Calu3 (cell line): ENCODE measurements around the gene CEP78. TPM values are rescaled to one million over a fixed set of nuclear protein-coding genes. Genes with fewer than 3 reads are reported as not detected.

Source experiments
- BruUV-seq: library from RNA; stranded (reverse); fragments of 400-500 nt; replicated peaks from 2 replicates; lab custom pipeline; 2021; lab: Mats Ljungman, UMichigan
- CTCF ChIA-PET: fragments of 300-600 bp; sonication (Branson Sonifier 250); formaldehyde crosslinking; loops from one replicate; lab custom pipeline; 2022; ENCODE audit warnings: antibody characterized with exemption; lab: Charles Lee
- DNase-seq: peaks from one replicate; pipeline ENCODE4 v3.0.0; 2022
- H3K27ac Mint-ChIP-seq: one replicate; pipeline ENCODE4 v1.8.0; 2022; ENCODE audit warnings: mixed read lengths; ENCODE audit not compliant: unreplicated experiment
- H3K27me3 Mint-ChIP-seq: one replicate; pipeline ENCODE4 v1.8.0; 2022; ENCODE audit warnings: mixed read lengths; ENCODE audit not compliant: unreplicated experiment
- H3K36me3 Mint-ChIP-seq: one replicate; pipeline ENCODE4 v1.8.0; 2022; ENCODE audit warnings: mild to moderate bottlenecking, moderate library complexity, mixed read lengths; ENCODE audit not compliant: insufficient read depth, unreplicated experiment
- H3K4me1 Mint-ChIP-seq: one replicate; pipeline ENCODE4 v1.8.0; 2022; ENCODE audit warnings: mild to moderate bottlenecking, low read depth, mixed read lengths; ENCODE audit not compliant: unreplicated experiment
- H3K4me3 Mint-ChIP-seq: one replicate; pipeline ENCODE4 v1.8.0; 2022; ENCODE audit warnings: mild to moderate bottlenecking, low read depth, moderate library complexity, mixed read lengths; ENCODE audit not compliant: unreplicated experiment
- H3K9me3 Mint-ChIP-seq: one replicate; pipeline ENCODE4 v1.8.0; 2022; ENCODE audit warnings: low read depth, mixed read lengths; ENCODE audit not compliant: unreplicated experiment
- intact Hi-C: fragments of 100-400 bp; cut with micrococcal nuclease; formaldehyde crosslinking; loops from one replicate; pipeline ENCODE4 v1.10.0; 2022; ENCODE audit not compliant: unreplicated experiment
- total RNA-seq: library from RNA; stranded (reverse); gene quantifications from 2 replicates; pipeline ENCODE4 v1.2.3, GENCODE V29; 2022
- TF ChIP-seq, protein P1 (sequence below): fragments of 200-600 bp; IDR thresholded peaks from one replicate; pipeline ENCODE4 v1.8.0; 2022; ENCODE audit warnings: antibody characterized with exemption; ENCODE audit not compliant: unreplicated experiment

CEP78 gene
- total RNA-seq, 1 experiment from 2014 or later: 20.8 TPM

DNA sequence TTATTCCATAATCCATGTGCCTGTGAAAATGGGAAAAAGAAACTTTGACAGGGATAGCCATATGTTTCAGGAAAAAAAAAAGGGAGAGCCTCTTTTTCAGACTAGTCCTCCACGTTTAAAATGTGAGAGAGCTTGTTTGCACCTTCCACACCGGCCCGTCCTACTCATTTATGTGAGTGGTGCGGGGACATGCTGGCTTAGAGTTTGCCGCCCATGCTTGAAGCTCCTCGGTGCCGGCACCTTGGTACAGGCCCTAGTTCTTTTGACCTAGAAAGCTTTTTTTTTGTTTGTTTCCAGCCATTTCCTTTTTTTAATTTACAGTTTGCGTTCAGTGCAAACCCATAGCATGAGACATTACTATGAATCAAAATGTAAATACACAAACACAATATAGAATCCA lies 88.8 kb downstream of the CEP78 start:
- intact Hi-C loops: no loop called here
- no TSS peak for BruUV-seq
- TF ChIP-seq, protein P1, sequence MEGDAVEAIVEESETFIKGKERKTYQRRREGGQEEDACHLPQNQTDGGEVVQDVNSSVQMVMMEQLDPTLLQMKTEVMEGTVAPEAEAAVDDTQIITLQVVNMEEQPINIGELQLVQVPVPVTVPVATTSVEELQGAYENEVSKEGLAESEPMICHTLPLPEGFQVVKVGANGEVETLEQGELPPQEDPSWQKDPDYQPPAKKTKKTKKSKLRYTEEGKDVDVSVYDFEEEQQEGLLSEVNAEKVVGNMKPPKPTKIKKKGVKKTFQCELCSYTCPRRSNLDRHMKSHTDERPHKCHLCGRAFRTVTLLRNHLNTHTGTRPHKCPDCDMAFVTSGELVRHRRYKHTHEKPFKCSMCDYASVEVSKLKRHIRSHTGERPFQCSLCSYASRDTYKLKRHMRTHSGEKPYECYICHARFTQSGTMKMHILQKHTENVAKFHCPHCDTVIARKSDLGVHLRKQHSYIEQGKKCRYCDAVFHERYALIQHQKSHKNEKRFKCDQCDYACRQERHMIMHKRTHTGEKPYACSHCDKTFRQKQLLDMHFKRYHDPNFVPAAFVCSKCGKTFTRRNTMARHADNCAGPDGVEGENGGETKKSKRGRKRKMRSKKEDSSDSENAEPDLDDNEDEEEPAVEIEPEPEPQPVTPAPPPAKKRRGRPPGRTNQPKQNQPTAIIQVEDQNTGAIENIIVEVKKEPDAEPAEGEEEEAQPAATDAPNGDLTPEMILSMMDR: no peak
- no peak overlapping the region for H3K4me3 Mint-ChIP-seq
- CTCF ChIA-PET: no interaction called here
- H3K36me3 Mint-ChIP-seq: peaks cover 53% of the 10 kb centered on the region
- no peaks in the 10 kb centered on the region for H3K27me3 Mint-ChIP-seq
- H3K4me1 Mint-ChIP-seq: no peaks in the 10 kb centered on the region
- no peaks in the 10 kb centered on the region for H3K9me3 Mint-ChIP-seq
- H3K27ac Mint-ChIP-seq: no peak overlapping the region
- no peak for DNase-seq

GRCh38 chr9:78325343-78325742 lies 89.5 kb downstream of the CEP78 start:
- TF ChIP-seq, protein P1: no peak
- Mint-ChIP-seq H3K4me1 (no peaks in the 10 kb centered on the region), H3K4me3 (no peak overlapping the region), H3K36me3 (peaks cover 54% of the 10 kb centered on the region), H3K9me3 (no peaks in the 10 kb centered on the region), H3K27me3 (no peaks in the 10 kb centered on the region), H3K27ac (no peak overlapping the region)
- DNase-seq: no peak
- no TSS peak for BruUV-seq
- intact Hi-C loops: no loop called here
- CTCF ChIA-PET: no interaction called here

DNA sequence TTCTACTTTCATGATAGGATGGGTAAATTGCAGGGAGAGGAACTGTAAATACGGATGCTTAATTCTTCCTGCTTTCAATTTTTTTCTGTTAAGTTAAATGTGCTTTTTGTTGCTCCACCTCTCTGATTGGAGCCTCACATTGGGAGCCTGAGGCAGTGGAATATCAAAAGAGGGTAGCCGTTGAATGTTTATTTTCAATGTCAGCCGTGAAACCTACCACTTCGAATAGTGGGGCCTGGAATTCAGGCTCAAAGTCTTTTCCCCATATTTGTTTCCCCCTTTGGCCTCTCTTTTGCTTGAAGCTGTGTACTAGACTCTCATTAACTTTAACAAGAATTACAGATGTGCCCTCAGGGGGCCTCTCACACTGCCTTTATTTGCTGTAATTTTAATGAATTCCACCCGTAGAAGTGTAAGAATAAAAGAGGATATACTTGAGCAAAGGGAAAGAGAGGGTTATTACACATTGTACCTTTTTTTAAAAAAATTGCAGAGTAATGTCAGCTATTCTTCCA lies 90.0 kb downstream of the CEP78 start:
- DNase-seq: no peak
- Mint-ChIP-seq H3K27me3 (no peaks in the 10 kb centered on the region), H3K9me3 (no peaks in the 10 kb centered on the region), H3K27ac (no peak overlapping the region), H3K4me3 (no peak overlapping the region), H3K36me3 (peaks cover 55% of the 10 kb centered on the region), H3K4me1 (no peaks in the 10 kb centered on the region)
- BruUV-seq: no TSS peak
- CTCF ChIA-PET: no interaction called here
- intact Hi-C loops: no loop called here
- TF ChIP-seq, protein P1: no peak

GRCh38 chr9:78326564-78326963 lies 90.7 kb downstream of the CEP78 start:
- intact Hi-C loops: no loop called here
- Mint-ChIP-seq H3K36me3 (peaks cover 55% of the 10 kb centered on the region), H3K4me1 (no peaks in the 10 kb centered on the region), H3K27ac (no peak overlapping the region), H3K27me3 (no peaks in the 10 kb centered on the region), H3K9me3 (no peaks in the 10 kb centered on the region), H3K4me3 (no peak overlapping the region)
- BruUV-seq: no TSS peak
- TF ChIP-seq, protein P1: no peak
- no peak for DNase-seq
- CTCF ChIA-PET: interaction anchor here (0.6 kb wide), 1 partner anchor 28 kb away, joined by 3 read pairs; no protein-coding TSS in a partner anchor

Other genes with a start within 250 kb of the CEP78 start
- 34.1 TPM in 2 replicates for gene GNAQ, start 204.3 kb upstream of the CEP78 start, total RNA-seq
- 56.0 and 69.5 TPM in 2 replicates for gene PSAT1, start 61.0 kb downstream of the CEP78 start, total RNA-seq